HEK293 (cell line): ENCODE measurements around the gene CABP4.
A peak's percentile ranks its signal among the peaks of the same experiment; 100 is the strongest.

Experiments
- FEZF1 ChIP-seq: fragments of 450-650 bp; formaldehyde crosslinking; IDR thresholded peaks from 2 replicates; pipeline ENCODE4 v1.5.1; 2016; ENCODE audit warnings: missing biosample characterization, missing genetic modification characterization
- HIC1 ChIP-seq: fragments of 450-650 bp; formaldehyde crosslinking; IDR thresholded peaks from 2 replicates; pipeline ENCODE4 v1.5.1; 2016; ENCODE audit warnings: missing biosample characterization, missing genetic modification characterization
- KLF1 ChIP-seq: fragments of 450-650 bp; formaldehyde crosslinking; IDR thresholded peaks from 2 replicates; pipeline ENCODE4 v1.5.1; 2016; ENCODE audit warnings: missing biosample characterization, missing genetic modification characterization
- KLF8 ChIP-seq: fragments of 450-650 bp; formaldehyde crosslinking; IDR thresholded peaks from 2 replicates; pipeline ENCODE4 v1.5.1; 2016; ENCODE audit warnings: missing biosample characterization, missing genetic modification characterization
- OSR2 ChIP-seq: fragments of 450-650 bp; formaldehyde crosslinking; IDR thresholded peaks from 2 replicates; pipeline ENCODE4 v1.5.1; 2016; ENCODE audit warnings: missing biosample characterization, missing genetic modification characterization
- PATZ1 ChIP-seq: fragments of 450-650 bp; formaldehyde crosslinking; IDR thresholded peaks from 2 replicates; pipeline ENCODE4 v1.5.1; 2016; ENCODE audit warnings: missing biosample characterization, missing genetic modification characterization
- REST ChIP-seq: fragments of 450-650 bp; formaldehyde crosslinking; IDR thresholded peaks from 2 replicates; pipeline ENCODE4 v1.5.1; 2016; ENCODE audit warnings: missing biosample characterization, missing genetic modification characterization
- SCRT1 ChIP-seq: fragments of 450-650 bp; formaldehyde crosslinking; IDR thresholded peaks from 2 replicates; pipeline ENCODE4 v1.5.1; 2016; ENCODE audit warnings: missing biosample characterization, missing genetic modification characterization, borderline replicate concordance
- SCRT2 ChIP-seq: fragments of 450-650 bp; formaldehyde crosslinking; IDR thresholded peaks from 2 replicates; pipeline ENCODE4 v1.5.1; 2016; ENCODE audit warnings: missing biosample characterization, missing genetic modification characterization
- ZBTB1 ChIP-seq: fragments of 450-650 bp; formaldehyde crosslinking; IDR thresholded peaks from 2 replicates; pipeline ENCODE4 v1.5.1; 2016; ENCODE audit warnings: missing biosample characterization, missing genetic modification characterization
- ZBTB17 ChIP-seq: fragments of 450-650 bp; formaldehyde crosslinking; IDR thresholded peaks from 2 replicates; pipeline ENCODE4 v1.5.1; 2016; ENCODE audit warnings: missing biosample characterization, missing genetic modification characterization
- ZBTB6 ChIP-seq: fragments of 450-650 bp; formaldehyde crosslinking; IDR thresholded peaks from 2 replicates; pipeline ENCODE4 v1.5.1; 2017; ENCODE audit warnings: missing biosample characterization, missing genetic modification characterization
- ZNF18 ChIP-seq: fragments of 450-650 bp; formaldehyde crosslinking; IDR thresholded peaks from 2 replicates; pipeline ENCODE4 v1.5.1; 2016; ENCODE audit warnings: missing biosample characterization, missing genetic modification characterization
- ZNF184 ChIP-seq: fragments of 450-650 bp; IDR thresholded peaks from 2 replicates; pipeline ENCODE4 v1.5.1; 2018; ENCODE audit warnings: missing biosample characterization, mild to moderate bottlenecking, missing genetic modification characterization
- ZNF211 ChIP-seq: fragments of 450-650 bp; formaldehyde crosslinking; IDR thresholded peaks from 2 replicates; pipeline ENCODE4 v1.5.1; 2016; ENCODE audit warnings: low read depth, missing biosample characterization, missing genetic modification characterization
- ZNF23 ChIP-seq: fragments of 450-650 bp; formaldehyde crosslinking; IDR thresholded peaks from 2 replicates; pipeline ENCODE4 v1.5.1; 2016; ENCODE audit warnings: missing biosample characterization, missing genetic modification characterization, borderline replicate concordance
- ZNF239 ChIP-seq: fragments of 450-650 bp; formaldehyde crosslinking; IDR thresholded peaks from 2 replicates; pipeline ENCODE4 v1.5.1; 2016; ENCODE audit warnings: missing biosample characterization, missing genetic modification characterization
- ZNF280C ChIP-seq: fragments of 450-650 bp; formaldehyde crosslinking; IDR thresholded peaks from 2 replicates; pipeline ENCODE4 v1.5.1; 2016; ENCODE audit warnings: missing biosample characterization, missing genetic modification characterization
- ZNF404 ChIP-seq: fragments of 450-650 bp; formaldehyde crosslinking; IDR thresholded peaks from 2 replicates; pipeline ENCODE4 v1.5.1; 2017; ENCODE audit warnings: missing biosample characterization, missing genetic modification characterization
- ZNF473 ChIP-seq: fragments of 450-650 bp; formaldehyde crosslinking; IDR thresholded peaks from 2 replicates; pipeline ENCODE4 v1.5.1; 2017; ENCODE audit warnings: missing biosample characterization, missing genetic modification characterization
- ZNF510 ChIP-seq: fragments of 450-650 bp; formaldehyde crosslinking; IDR thresholded peaks from 2 replicates; pipeline ENCODE4 v1.5.1; 2018; ENCODE audit warnings: mild to moderate bottlenecking, missing genetic modification characterization, missing biosample characterization; ENCODE audit not compliant: insufficient replicate concordance
- ZNF600 ChIP-seq: fragments of 450-650 bp; formaldehyde crosslinking; IDR thresholded peaks from 2 replicates; pipeline ENCODE4 v1.5.1; 2016; ENCODE audit warnings: missing biosample characterization, missing genetic modification characterization
- ZNF629 ChIP-seq: fragments of 450-650 bp; formaldehyde crosslinking; IDR thresholded peaks from 2 replicates; pipeline ENCODE4 v1.5.1; 2017; ENCODE audit warnings: missing biosample characterization, missing genetic modification characterization
- ZNF664 ChIP-seq: fragments of 450-650 bp; formaldehyde crosslinking; IDR thresholded peaks from 2 replicates; pipeline ENCODE4 v1.5.1; 2016; ENCODE audit warnings: missing biosample characterization, missing genetic modification characterization
- ZNF777 ChIP-seq: fragments of 450-650 bp; formaldehyde crosslinking; IDR thresholded peaks from 2 replicates; pipeline ENCODE4 v1.5.1; 2017; ENCODE audit warnings: missing biosample characterization, missing genetic modification characterization, borderline replicate concordance
- ZNF791 ChIP-seq: fragments of 450-650 bp; formaldehyde crosslinking; IDR thresholded peaks from 2 replicates; pipeline ENCODE4 v1.5.1; 2016; ENCODE audit warnings: missing biosample characterization, missing genetic modification characterization
- ZXDB ChIP-seq: fragments of 450-650 bp; formaldehyde crosslinking; IDR thresholded peaks from 2 replicates; pipeline ENCODE4 v1.5.1; 2016; ENCODE audit warnings: missing biosample characterization, missing genetic modification characterization

Gene CABP4

GRCh38 chr11:67416416-67417335, 38.5 kb upstream of the CABP4 start (continued):
- TF ChIP-seq ZNF629 (tag by site-specific recombination) (0 out of 2 replicates have a peak, but pooled peaks have one; percentile 36), ZNF473 (no peak), ZNF664 (tag by site-specific recombination) (no peak), ZNF239 (no peak), ZXDB (0 out of 2 replicates have a peak, but pooled peaks have one; percentile 21), ZBTB17 (peak; percentile 90), ZNF777 (tag by site-specific recombination) (no peak), REST (tag by site-specific recombination) (no peak), ZNF184 (tag by site-specific recombination) (no peak), KLF8 (tag by site-specific recombination) (0 out of 2 replicates have a peak, but pooled peaks have one; percentile 16), ZNF23 (tag by site-specific recombination) (no peak), OSR2 (peak; percentile 68; the same call in 1 of the 2 replicates), SCRT2 (tag by site-specific recombination) (no peak), ZNF404 (tag by site-specific recombination) (no peak), ZBTB6 (tag by site-specific recombination) (no peak), ZNF18 (tag by site-specific recombination) (no peak), ZNF280C (no peak), FEZF1 (tag by site-specific recombination) (no peak), PATZ1 (tag by site-specific recombination) (peak; percentile 69), HIC1 (no peak), ZNF600 (tag by site-specific recombination) (0 out of 2 replicates have a peak, but pooled peaks have one; percentile 29), KLF1 (peak; percentile 59), ZNF510 (tag by site-specific recombination) (no peak), ZNF791 (tag by site-specific recombination) (no peak), SCRT1 (tag by site-specific recombination) (no peak), ZNF211 (no peak), ZBTB1 (no peak)
